Mesothelial cell of epicardium (in vitro differentiated cells): ENCODE data around the gene SNTB2. TPM values are rescaled to one million over a fixed set of nuclear protein-coding genes. Genes with fewer than 3 reads are reported as not detected.

Experiments used
- DNase-seq, 2 experiments: peaks; one replicate each; pipeline ENCODE4 v3.0.0; 2021; ENCODE audit warnings: low spot score in 2 of 2; ENCODE audit not compliant: unreplicated experiment in 2 of 2
- H3K27ac Mint-ChIP-seq: 2 replicates; pipeline ENCODE4 v1.8.0; 2021; ENCODE audit warnings: mixed read lengths
- H3K27me3 Mint-ChIP-seq: 2 replicates; pipeline ENCODE4 v1.8.0; 2021; ENCODE audit warnings: low read depth, mixed read lengths
- H3K36me3 Mint-ChIP-seq: 2 replicates; pipeline ENCODE4 v1.8.0; 2021; ENCODE audit warnings: mixed read lengths
- H3K4me1 Mint-ChIP-seq: 2 replicates; pipeline ENCODE4 v1.8.0; 2021; ENCODE audit warnings: mixed read lengths
- H3K4me3 Mint-ChIP-seq: 2 replicates; pipeline ENCODE4 v1.8.0; 2021; ENCODE audit warnings: mild to moderate bottlenecking, moderate library complexity, mixed read lengths
- H3K9me3 Mint-ChIP-seq: 2 replicates; pipeline ENCODE4 v1.8.0; 2021; ENCODE audit warnings: mixed read lengths
- CTCF ChIP-seq: fragments of 200-600 bp; sonication (generic); IDR thresholded peaks from one replicate; pipeline ENCODE4 v1.5.0; 2021; ENCODE audit warnings: antibody characterized with exemption; ENCODE audit not compliant: unreplicated experiment
- total RNA-seq: library from RNA; stranded (reverse); gene quantifications from 3 replicates; pipeline ENCODE4 v1.2.1, GENCODE V29; 2021

Gene SNTB2
- total RNA-seq, 1 donor from 2014 or later = 26.7 TPM

- Mint-ChIP-seq H3K9me3 (no peaks in the 10 kb centered on the region), H3K4me3 (no peak overlapping the region), H3K36me3 (peaks cover 36% of the 10 kb centered on the region), H3K27me3 (no peaks in the 10 kb centered on the region), H3K4me1 (no peaks in the 10 kb centered on the region), H3K27ac (peak overlapping the region; percentile 3)
- no peak for TF ChIP-seq CTCF
- no peak for DNase-seq
Measured at GRCh38 chr16:69319381-69319780, 132.4 kb downstream of the SNTB2 start.

GRCh38 chr16:69319826-69320739, 133.1 kb downstream of the SNTB2 start:
- H3K27me3 Mint-ChIP-seq = no peaks in the 10 kb centered on the region
- no peak for TF ChIP-seq CTCF
- no peak for DNase-seq
- no peaks in the 10 kb centered on the region for H3K9me3 Mint-ChIP-seq
- H3K27ac Mint-ChIP-seq = peak overlapping the region; percentile 3
- H3K4me3 Mint-ChIP-seq = no peak overlapping the region
- H3K4me1 Mint-ChIP-seq = no peaks in the 10 kb centered on the region
- peaks cover 36% of the 10 kb centered on the region for H3K36me3 Mint-ChIP-seq

- TF ChIP-seq CTCF = no peak
- Mint-ChIP-seq H3K27ac (no peak overlapping the region), H3K9me3 (no peaks in the 10 kb centered on the region), H3K36me3 (peaks cover 36% of the 10 kb centered on the region), H3K4me3 (no peak overlapping the region), H3K27me3 (no peaks in the 10 kb centered on the region), H3K4me1 (no peaks in the 10 kb centered on the region)
- DNase-seq = no peak
Measured at GRCh38 chr16:69320740-69321073, 133.7 kb downstream of the SNTB2 start.

- no peak for DNase-seq
- Mint-ChIP-seq H3K4me1 (no peaks in the 10 kb centered on the region), H3K4me3 (no peak overlapping the region), H3K9me3 (no peaks in the 10 kb centered on the region), H3K27ac (no peak overlapping the region), H3K27me3 (no peaks in the 10 kb centered on the region), H3K36me3 (peaks cover 36% of the 10 kb centered on the region)
- no peak for TF ChIP-seq CTCF
Measured at GRCh38 chr16:69321080-69321479, 134.1 kb downstream of the SNTB2 start.

GRCh38 chr16:69322343-69322742, 135.4 kb downstream of the SNTB2 start:
- no peak overlapping the region for H3K4me3 Mint-ChIP-seq
- no peak for TF ChIP-seq CTCF
- no peak for DNase-seq
- H3K4me1 Mint-ChIP-seq = no peaks in the 10 kb centered on the region
- no peak overlapping the region for H3K27ac Mint-ChIP-seq
- H3K9me3 Mint-ChIP-seq = no peaks in the 10 kb centered on the region
- peaks cover 29% of the 10 kb centered on the region for H3K36me3 Mint-ChIP-seq
- H3K27me3 Mint-ChIP-seq = no peaks in the 10 kb centered on the region
